Measurements from ENCODE around the gene UQCR10.

Gene UQCR10

DNA sequence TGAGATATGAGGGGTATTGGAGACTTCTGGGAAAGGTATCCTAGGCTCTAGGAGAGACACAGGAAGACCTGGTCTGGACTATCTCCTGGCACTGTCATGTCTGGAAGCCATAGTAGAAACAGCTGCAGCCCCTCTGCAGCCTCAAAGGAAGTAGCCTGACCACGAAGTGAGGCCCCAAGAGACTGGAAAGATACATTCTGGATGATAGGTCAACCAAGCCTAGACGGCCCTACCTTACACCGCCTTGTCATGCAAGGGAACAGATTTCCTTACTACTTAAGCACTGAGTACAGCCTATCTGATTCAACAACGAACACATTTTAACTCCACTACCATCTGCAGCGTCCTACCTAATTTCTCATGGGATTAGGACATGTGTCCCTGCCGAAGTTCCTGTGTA lies 31.1 kb downstream of the UQCR10 start:
- DNase-seq (ENCODE audit: low spot score), result no peak

DNA sequence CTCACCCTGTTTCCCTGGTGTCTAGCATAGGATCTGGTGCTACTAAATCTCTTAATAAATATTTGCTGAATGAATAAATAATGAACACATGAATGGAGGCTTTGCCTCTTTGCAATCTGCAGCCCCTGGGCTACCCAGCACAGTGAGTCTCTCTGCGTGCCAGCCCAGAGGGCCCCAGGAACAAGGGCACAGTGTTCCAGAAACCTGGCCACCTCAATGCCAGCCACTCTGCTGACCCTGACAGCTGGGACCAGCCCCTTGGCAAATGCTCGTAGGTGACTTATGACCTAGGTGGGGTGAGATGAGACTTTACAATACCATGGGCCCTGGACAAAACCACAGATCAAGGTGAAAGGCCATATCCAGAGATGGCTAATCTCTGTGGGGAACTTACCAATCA lies 31.6 kb downstream of the UQCR10 start:
- DNase-seq (ENCODE audit: low spot score), result no peak

DNA sequence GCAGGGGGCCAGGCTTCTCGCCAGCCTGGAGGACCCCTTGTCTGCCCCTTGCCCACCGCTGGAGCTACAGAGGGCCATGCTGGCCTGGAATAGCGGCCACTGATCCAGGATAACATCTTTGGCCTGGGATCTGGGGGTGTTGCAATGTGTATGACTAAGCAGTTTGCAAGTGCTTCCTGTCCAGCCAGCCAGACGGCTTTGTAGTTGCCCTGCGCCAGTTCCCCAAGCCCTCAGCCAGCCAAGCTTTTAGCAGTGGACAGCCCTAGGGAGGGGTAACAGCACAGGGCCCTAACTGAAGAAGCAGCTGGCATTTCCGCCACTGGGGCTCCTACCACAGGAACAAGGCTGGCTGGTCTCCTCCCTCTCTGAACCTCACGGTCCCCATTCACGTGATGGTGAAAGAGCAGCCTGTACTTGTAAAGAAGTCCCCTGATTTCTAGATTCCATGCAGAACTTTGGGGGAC lies 32.1 kb downstream of the UQCR10 start:
- DNase-seq (ENCODE audit: low spot score), result peak; percentile 83

DNA sequence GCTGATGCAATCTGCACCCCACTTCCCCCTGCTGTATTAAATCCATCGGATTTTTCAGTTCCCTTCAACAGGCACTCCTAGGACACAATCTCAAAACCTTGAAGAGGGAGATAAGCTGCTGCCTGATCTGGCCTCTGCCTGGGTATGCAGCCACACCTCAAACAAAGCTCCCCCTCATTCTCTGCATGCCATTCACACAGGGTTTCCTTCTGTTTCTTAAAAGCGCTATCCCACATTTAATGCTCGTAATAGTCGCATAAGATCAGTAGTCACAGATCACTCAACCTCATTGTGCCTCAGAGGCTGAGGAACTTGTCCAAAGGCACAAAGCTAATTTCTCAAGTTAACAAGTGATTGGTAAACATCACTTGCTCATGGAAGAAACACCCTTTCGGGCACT lies 34.0 kb downstream of the UQCR10 start:
- no peak for DNase-seq (ENCODE audit: low spot score)

DNA sequence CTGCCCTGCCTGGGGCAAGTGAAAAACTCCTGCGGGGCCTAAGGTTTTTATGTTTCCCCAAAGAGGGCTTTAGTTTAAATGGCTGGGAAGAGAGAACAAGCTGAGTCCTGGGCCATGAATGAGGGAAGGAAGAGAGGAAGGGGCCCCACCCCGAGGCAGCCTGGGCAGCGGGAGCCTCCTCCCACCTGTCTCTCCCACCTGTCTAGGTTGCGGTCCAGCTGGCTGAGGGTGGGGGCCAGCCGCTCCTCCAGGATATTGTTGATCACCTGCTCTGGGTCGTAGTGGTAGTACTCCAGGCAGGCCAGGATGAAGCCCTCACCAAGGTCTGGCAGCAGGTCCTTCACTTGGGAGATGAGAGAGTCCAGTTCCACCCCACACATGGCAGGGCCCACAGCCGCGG lies 34.6 kb downstream of the UQCR10 start:
- no peak for DNase-seq (ENCODE audit: low spot score)

DNA sequence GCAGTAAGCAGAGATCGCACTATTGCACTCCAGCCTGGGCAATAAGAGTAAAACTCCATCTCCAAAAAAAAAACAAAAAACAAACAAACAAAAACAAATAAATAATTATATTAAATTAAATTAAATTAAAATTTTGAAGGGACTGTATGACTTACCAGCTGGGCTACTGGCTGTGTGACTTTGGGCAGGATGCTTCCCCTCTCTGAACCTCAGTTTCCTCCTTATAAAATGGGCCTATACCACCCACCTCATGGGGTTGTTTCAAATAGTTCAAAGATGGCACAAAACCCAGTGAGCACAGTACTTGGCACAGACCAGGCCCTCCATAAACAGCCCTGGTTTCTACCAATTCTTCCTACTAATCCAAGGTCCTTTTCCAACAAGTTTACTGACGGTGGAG lies 36.0 kb downstream of the UQCR10 start:
- no peak for DNase-seq (ENCODE audit: low spot score)

DNA sequence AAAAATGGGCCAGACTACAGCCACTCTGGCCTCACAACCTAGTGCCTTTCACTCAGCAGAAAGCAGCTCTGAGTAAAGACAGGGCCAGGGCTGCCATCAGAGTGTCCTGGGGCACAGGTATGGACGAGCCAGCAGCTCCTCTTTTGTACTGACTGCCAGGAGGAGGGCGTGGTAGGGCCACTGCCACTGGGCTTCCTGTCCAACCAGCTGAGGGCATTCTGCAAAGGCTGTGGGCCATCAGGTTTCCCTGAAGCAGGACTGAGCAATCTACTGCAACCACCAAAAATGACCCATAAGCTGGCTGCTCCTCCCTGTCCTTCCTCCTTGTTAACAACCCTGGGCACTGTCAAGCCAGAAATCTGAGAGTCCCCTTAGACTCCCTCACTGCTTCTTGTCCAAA lies 37.8 kb downstream of the UQCR10 start:
- DNase-seq (ENCODE audit: low spot score), result no peak

DNA sequence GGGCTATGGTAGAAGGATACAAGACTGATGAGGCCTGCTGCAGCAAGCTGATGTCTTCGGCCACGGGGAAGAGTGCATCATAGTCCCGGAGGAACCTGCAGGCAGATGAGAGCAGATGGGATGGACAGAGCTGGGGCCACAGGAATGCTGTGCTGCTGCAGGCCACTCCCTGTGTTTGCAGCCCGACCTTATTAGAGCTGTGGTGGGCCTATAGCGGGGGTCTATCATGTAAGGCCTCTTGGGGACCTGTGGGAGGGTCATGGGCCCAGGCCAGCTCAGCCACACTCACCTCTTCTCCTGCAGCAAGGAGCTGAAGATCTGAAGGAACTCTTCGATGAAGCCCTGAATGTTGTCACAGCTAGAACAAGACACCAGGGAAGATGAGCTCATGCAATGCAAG lies 39.0 kb downstream of the UQCR10 start:
- DNase-seq (ENCODE audit: low spot score), result no peak

DNA sequence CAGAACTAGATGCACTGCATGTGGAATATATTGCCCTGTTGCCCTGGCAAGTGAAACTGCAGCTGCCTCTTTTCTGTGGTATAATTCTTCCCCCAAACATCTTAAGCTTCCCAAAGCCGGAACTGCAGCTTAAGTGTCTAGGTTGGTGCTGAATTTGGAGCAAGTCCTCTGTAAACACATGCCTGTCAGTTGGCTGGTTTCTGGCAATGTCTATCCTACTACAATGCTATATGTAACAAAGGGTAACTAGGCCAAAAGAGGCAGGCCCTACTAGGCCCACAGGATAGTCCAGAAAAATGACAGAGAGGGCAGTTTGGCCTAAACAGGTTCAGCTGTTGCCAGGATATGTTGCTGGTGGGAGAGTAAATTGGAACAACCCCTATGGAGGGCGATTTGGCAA lies 43.0 kb downstream of the UQCR10 start:
- no peak for DNase-seq (ENCODE audit: low spot score)

DNA sequence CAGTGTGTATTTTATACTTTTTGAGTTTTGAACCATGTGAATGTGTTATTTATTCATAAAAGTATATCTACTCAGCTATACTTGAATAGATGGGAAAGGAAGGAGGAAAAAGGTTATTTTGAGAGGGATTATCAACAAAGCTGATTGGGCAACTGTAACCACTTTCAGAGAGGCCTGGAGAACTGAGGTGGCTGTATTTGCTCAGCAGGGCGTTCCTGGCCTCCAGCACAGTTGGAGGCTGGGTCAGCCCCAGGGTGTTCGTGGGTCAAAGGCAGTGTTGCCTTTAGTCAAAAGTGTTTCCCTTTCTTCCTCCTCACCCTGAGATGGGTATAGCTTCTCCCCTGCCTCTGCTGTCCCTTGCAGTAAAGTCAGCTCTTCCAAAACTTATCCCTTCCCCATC lies 44.2 kb downstream of the UQCR10 start:
- DNase-seq (ENCODE audit: low spot score), result no peak

DNA sequence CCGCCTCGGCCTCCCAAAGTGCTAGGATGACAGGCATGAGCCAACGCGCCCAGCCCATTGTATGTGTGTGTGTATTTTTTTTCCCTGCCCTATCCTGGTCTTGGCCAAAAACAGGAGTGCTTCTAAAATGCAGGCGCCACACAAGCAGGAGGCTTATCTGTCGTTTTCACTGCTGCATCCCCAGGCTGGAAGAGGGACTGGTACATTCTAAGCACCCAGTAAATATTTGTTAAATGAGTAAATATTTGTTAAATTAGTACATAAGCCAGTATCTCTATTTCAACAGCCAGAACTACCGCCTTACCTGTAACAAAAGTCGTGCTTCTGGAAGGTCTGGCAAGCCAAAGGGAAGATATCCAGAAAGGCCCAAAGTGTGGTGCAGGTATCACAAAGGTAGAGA lies 46.0 kb downstream of the UQCR10 start:
- DNase-seq (ENCODE audit: low spot score), result no peak

DNA sequence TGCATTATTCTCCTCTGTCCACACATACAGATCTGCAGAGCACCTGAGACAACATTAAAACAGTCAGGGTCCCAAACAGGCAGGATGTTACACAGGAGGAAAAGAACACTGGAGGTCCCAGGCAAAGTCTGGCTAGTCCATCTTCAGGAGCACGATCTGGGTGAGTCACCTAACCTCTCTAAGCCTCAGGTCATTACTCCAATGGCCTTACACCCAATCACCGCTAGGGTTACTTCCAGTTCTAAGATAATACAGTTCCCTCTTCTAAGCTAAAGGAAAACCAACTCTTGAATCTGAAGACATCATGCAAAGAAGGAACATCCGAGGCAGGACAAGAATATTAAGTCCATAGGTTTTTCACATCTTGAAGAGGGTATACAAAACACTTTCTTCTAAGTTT lies 46.4 kb downstream of the UQCR10 start:
- no peak for DNase-seq (ENCODE audit: low spot score)

DNA sequence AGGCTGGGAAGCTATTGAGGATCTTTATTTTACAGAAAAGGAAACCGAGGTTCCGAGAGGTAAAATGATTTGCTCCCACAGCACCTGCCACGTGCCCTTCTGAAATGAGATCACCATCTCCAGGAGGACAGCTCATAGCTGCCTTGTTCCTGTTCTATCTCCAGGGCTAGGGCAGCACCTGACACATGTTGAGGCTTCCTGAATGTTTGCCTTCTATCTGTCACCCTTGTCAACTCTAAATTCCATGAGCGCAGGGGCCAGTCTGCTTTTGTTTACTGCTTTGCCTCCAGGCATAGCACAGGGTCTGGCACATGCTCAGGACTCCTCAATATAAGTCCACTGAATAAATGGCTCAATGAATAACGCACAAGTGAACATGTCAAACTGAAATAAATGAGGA lies 46.8 kb downstream of the UQCR10 start:
- DNase-seq (ENCODE audit: low spot score), result no peak

DNA sequence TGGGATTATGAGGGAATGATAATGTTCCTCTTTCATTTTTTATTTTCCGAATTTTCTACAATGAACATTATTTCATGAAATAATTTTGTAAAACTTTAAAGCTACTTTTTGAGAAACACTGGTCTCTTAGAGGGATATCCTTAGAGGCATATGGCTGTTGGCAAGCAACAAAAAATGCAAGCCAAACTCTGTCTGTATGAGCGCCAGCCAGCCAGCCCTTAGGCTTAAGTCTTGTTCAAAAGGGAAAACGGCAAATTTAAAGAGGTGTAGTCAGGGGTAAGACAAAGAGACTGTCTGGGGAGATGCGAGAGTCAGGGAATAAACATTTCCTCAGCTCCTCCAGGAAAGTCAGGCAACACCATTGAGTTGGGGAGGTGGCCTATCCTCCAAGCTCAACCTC lies 48.4 kb downstream of the UQCR10 start:
- no peak for DNase-seq (ENCODE audit: low spot score)

DNA sequence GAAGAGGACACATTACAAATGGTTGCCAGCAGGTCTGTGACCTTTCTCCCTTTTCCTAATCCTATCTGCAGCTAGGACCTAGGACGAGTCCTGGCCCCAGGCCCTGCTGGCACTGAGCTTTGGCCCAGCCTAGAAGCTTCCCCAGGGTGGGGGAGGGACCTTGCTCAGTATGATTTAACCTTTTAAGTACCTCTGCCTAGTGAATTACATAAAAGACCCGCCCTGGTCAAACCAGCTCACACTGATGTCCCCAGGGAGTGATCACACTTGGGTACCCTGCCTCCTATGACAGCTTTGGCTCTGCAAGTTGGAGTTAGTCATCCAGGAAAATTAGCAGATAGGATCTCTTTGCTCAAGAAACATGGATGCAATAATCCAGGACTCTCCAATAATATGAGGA lies 49.0 kb downstream of the UQCR10 start:
- no peak for DNase-seq (ENCODE audit: low spot score)

DNA sequence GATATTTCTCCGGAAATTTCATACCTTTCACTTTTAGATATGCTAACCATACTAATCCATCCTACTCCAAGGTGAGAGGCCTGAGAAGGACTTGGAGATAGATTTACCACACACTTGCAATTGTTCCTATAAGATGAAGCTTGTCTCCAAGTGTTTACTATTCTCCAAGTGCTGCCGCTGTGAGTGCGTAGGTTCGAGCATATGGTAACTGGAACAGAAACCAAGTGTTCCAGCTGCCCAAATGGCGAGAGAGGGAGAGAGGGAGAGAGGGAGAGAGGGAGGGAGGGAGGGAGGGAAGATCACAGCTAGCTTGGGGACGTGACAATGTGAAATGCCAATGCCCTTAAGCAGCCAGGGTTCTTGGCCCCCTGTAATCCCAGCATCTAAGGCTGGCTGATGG lies 49.4 kb downstream of the UQCR10 start:
- DNase-seq (ENCODE audit: low spot score), result no peak

DNA sequence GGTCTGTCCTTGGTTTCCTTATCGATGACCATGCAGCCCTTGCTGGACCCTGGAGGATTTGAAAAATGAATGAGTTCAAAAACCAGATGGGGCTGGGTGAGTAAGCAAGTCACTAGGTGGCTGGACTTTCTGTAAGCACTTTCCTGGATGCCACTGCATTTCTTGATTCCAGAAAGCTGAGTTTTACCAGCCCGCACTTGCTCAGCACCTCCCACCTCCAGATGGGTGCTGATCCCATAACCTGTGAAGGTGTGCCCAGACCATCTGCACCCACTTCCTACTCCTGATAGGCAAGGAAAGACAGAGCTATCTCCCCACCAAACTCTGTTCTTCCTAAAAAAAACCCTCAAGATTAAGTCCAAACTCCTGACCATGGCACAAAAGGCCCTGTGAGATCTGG lies 49.8 kb downstream of the UQCR10 start:
- no peak for DNase-seq (ENCODE audit: low spot score)

DNA sequence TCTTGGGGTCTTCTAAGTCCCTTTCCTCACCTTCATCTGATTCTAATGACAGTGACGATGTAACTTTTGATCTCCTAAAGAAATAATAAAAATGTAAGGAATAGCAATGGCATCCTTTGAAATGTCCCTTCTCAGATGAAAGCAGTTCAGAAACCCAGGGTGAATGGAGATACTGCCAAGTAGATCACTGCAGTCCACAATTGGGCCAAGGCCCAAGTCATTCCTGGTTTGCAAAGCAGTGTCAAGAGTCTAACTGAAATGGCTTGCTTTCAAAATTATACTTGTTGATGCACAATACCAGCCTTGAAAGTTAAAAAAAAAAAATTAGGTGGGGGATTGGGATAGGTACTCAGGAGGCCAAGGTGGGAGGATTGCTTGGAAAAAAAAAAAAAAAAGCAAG lies 50.6 kb downstream of the UQCR10 start:
- DNase-seq (ENCODE audit: low spot score), result no peak

DNA sequence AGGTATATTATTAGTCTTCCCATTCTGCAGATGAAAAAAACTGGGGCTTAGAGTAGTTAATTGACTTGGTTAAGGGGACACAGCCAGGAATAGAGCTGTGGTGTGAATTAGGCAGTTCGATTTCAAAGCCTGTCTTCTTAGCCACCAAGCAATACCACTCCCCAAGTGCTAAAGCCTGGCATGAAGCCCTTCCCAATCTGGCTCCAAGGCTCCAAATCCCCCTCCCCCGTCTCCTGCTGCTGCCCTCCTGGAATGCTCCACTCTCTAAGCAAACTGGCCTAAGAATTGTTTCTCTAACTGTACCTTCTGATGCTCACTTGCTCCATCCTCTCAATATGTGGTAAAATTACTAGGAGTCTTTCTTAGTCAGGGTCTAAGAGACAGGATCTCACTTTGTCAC lies 52.3 kb downstream of the UQCR10 start:
- DNase-seq (ENCODE audit: low spot score), result no peak

All from SW480 (cell line).